Esophagus muscularis mucosa (tissue), 3 donors: Measurements from ENCODE around the gene ENTPD6.

Source experiments
- POLR2A ChIP-seq: fragments of 450-650 bp; IDR thresholded peaks from one replicate; pipeline ENCODE4 v1.6.1; 2017; ENCODE audit warnings: antibody characterized with exemption, moderate library complexity, mild to moderate bottlenecking, low read depth
- TF ChIP-seq, protein P1 (sequence below), 3 experiments: fragments of 200-600 bp in 2 of 3; fragments of 450-650 bp in 1 of 3; sonication (generic) in 2 of 3; IDR thresholded peaks; one replicate each; pipeline ENCODE4 v1.5.1; 2017 to 2019; ENCODE audit warnings: antibody characterized with exemption in 3 of 3, mild to moderate bottlenecking in 2 of 3, moderate library complexity in 1 of 3

DNA sequence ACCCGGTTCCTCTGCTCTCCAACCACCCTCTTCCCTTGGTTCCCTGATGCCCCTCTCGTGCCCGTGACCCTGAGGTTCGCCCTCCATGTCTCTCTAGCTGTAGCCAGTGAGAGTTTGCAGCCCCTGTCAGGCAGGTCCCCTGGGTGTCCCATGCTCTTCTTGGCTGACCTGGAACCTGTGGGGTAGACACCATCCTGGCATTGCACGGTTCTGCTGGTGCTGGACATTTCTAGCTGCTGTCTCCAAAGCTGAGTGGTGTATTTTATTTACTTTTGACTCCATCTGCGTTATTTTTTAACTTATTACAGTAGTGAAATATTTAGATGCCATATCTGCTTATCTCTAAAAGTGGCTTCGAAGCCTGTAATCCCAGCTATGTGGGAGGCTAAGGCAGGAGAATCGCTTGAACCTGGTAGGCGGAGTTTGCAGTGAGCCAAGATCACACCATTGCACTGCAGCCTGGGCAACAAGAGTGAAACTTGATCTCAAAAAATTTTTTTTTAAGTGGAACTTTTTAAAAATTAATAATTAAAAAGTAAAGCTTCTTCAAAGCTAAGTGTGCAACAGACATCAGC is 12.5 kb downstream of the ENTPD6 start:
- TF ChIP-seq, protein P1, sequence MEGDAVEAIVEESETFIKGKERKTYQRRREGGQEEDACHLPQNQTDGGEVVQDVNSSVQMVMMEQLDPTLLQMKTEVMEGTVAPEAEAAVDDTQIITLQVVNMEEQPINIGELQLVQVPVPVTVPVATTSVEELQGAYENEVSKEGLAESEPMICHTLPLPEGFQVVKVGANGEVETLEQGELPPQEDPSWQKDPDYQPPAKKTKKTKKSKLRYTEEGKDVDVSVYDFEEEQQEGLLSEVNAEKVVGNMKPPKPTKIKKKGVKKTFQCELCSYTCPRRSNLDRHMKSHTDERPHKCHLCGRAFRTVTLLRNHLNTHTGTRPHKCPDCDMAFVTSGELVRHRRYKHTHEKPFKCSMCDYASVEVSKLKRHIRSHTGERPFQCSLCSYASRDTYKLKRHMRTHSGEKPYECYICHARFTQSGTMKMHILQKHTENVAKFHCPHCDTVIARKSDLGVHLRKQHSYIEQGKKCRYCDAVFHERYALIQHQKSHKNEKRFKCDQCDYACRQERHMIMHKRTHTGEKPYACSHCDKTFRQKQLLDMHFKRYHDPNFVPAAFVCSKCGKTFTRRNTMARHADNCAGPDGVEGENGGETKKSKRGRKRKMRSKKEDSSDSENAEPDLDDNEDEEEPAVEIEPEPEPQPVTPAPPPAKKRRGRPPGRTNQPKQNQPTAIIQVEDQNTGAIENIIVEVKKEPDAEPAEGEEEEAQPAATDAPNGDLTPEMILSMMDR (IDR thresholded peaks at IDR 0.05): no peak
- no peak for TF ChIP-seq POLR2A
